CD14-positive monocyte (primary cell): ENCODE data around the gene BICD1. TPM values are rescaled to one million over a fixed set of nuclear protein-coding genes. Genes with fewer than 3 reads are reported as not detected.

Source experiments
- DNase-seq, 3 donors: peaks; one replicate each; pipeline ENCODE4 v3.0.0-alpha.2; 2011 to 2022
- H2AFZ ChIP-seq: 2 replicates; pipeline ENCODE4 v1.6.0; 2012; ENCODE audit warnings: mild to moderate bottlenecking, low read depth, low read length, inconsistent platforms; ENCODE audit not compliant: insufficient read depth, poor library complexity, severe bottlenecking
- H3K27ac ChIP-seq, 2 donors: 1 replicate in 1 of 2; 2 replicates in 1 of 2; pipeline ENCODE4 v1.5.1; 2012 to 2013; ENCODE audit warnings: low read length in 2 of 2, control low read depth in 1 of 2, inconsistent platforms in 1 of 2, low read depth in 1 of 2, mild to moderate bottlenecking in 1 of 2
- H3K27me3 ChIP-seq, 2 donors: one replicate each; pipeline versions ENCODE4 v1.6.0 to v1.6.1; 2011 to 2013; ENCODE audit warnings: low read length in 2 of 2; ENCODE audit not compliant: control insufficient read depth in 2 of 2, insufficient read depth in 2 of 2
- H3K36me3 ChIP-seq, 2 donors: replicated peaks in 1 of 2; 1 replicate in 1 of 2; 2 replicates in 1 of 2; pipeline versions ENCODE4 v1.5.1 to v1.6.1; 2012 to 2013; ENCODE audit warnings: low read length in 2 of 2, control low read depth in 1 of 2, inconsistent platforms in 1 of 2, mild to moderate bottlenecking in 1 of 2; ENCODE audit not compliant: insufficient read depth in 2 of 2, control insufficient read depth in 1 of 2
- H3K4me1 ChIP-seq, 2 donors: 1 replicate in 1 of 2; 2 replicates in 1 of 2; pipeline versions ENCODE4 v1.5.1 to v1.6.1; 2012 to 2013; ENCODE audit warnings: low read length in 2 of 2, control low read depth in 1 of 2, inconsistent platforms in 1 of 2, mild to moderate bottlenecking in 1 of 2, moderate library complexity in 1 of 2; ENCODE audit not compliant: insufficient read depth in 2 of 2, control insufficient read depth in 1 of 2
- H3K4me2 ChIP-seq: replicated peaks from 2 replicates; pipeline ENCODE3; 2012; ENCODE audit warnings: low read length, moderate library complexity, mild to moderate bottlenecking; ENCODE audit not compliant: poor library complexity, severe bottlenecking; ENCODE audit errors: extremely low read depth
- H3K4me3 ChIP-seq, 3 experiments: fragments of 200-600 bp in 1 of 3; sonication (generic) in 1 of 3; replicated peaks in 1 of 3; 1 replicate in 2 of 3; 2 replicates in 1 of 3; pipeline ENCODE4 v1.5.1; 2011 to 2013; ENCODE audit warnings: low read length in 3 of 3, mild to moderate bottlenecking in 3 of 3, control low read depth in 2 of 3, low read depth in 2 of 3, inconsistent platforms in 1 of 3, moderate library complexity in 1 of 3
- H3K79me2 ChIP-seq: 2 replicates; pipeline ENCODE4 v1.6.0; 2012; ENCODE audit warnings: mild to moderate bottlenecking, control low read depth, inconsistent platforms, low read length, moderate library complexity; ENCODE audit not compliant: insufficient read depth
- H3K9ac ChIP-seq: 2 replicates; pipeline ENCODE4 v1.6.0; 2017; ENCODE audit warnings: low read length, mild to moderate bottlenecking; ENCODE audit not compliant: insufficient read depth, poor library complexity, severe bottlenecking
- H3K9me3 ChIP-seq, 2 donors: replicated peaks in 1 of 2; 1 replicate in 1 of 2; 2 replicates in 1 of 2; pipeline versions ENCODE4 v1.5.1 to v1.6.1; 2012 to 2013; ENCODE audit warnings: low read length in 2 of 2, control low read depth in 1 of 2; ENCODE audit not compliant: control insufficient read depth in 1 of 2, insufficient read depth in 1 of 2
- H4K20me1 ChIP-seq: 2 replicates; pipeline ENCODE4 v1.6.0; 2012; ENCODE audit warnings: mild to moderate bottlenecking, low read length, control low read depth, moderate library complexity; ENCODE audit not compliant: insufficient read depth
- H3K27ac Mint-ChIP-seq, 7 donors: one replicate each; pipeline ENCODE4 v1.8.0; 2020; ENCODE audit warnings: mild to moderate bottlenecking in 7 of 7, mixed read lengths in 7 of 7, moderate library complexity in 6 of 7, inconsistent platforms in 2 of 7
- H3K27me3 Mint-ChIP-seq, 3 donors: one replicate each; pipeline ENCODE4 v1.8.0; 2021 to 2022; ENCODE audit warnings: low read depth in 3 of 3, mild to moderate bottlenecking in 3 of 3, mixed read lengths in 3 of 3, moderate library complexity in 3 of 3, inconsistent platforms in 1 of 3
- H3K36me3 Mint-ChIP-seq, 2 donors: one replicate each; pipeline ENCODE4 v1.8.0; 2020; ENCODE audit warnings: mixed read lengths in 2 of 2, inconsistent platforms in 1 of 2, mild to moderate bottlenecking in 1 of 2
- H3K4me1 Mint-ChIP-seq: one replicate; pipeline ENCODE4 v1.8.0; 2020; ENCODE audit warnings: mild to moderate bottlenecking, mixed read lengths
- H3K4me3 Mint-ChIP-seq, 2 donors: one replicate each; pipeline ENCODE4 v1.8.0; 2020; ENCODE audit warnings: mild to moderate bottlenecking in 2 of 2, mixed read lengths in 2 of 2, moderate library complexity in 1 of 2
- H3K9me3 Mint-ChIP-seq, 7 donors: one replicate each; pipeline ENCODE4 v1.8.0; 2020 to 2022; ENCODE audit warnings: mixed read lengths in 7 of 7, mild to moderate bottlenecking in 6 of 7, moderate library complexity in 6 of 7, inconsistent platforms in 2 of 7
- CTCF ChIP-seq: fragments of 200-600 bp; IDR thresholded peaks from one replicate; pipeline ENCODE4 v1.8.0; 2022; ENCODE audit warnings: antibody characterized with exemption, mild to moderate bottlenecking
- WGBS: methylation state at CpG from one replicate; pipeline ENCODE4 v1.1.5; 2013; ENCODE audit warnings: missing lambda C conversion rate; ENCODE audit not compliant: insufficient coverage; 5-methylcytosine and 5-hydroxymethylcytosine counted together
- intact Hi-C, 2 donors: fragments of 100-400 bp; cut with micrococcal nuclease; formaldehyde crosslinking; loops; one replicate each; pipeline versions ENCODE4 v1.15.0 to v1.15.1; 2023
- polyA plus RNA-seq, 3 donors: library from polyadenylated mRNA; depleted of rRNA in 1 of 3; unstranded in 2 of 3; stranded (reverse) in 1 of 3; fragments of 300-500 nt in 2 of 3; fragments of >200 nt in 1 of 3; fragmentation: Illumina TruSeq in 2 of 3; gene quantifications; 1 replicate in 2 of 3; 2 replicates in 1 of 3; pipeline ENCODE4 v1.2.3, GENCODE V29; 2012 to 2021

BICD1 gene
- polyA plus RNA-seq, 3 donors = 0.55 to 2.1 (median 1.6) TPM

GRCh38 chr12:32265951-32266350 lies 159.3 kb downstream of the BICD1 start:
- peak overlapping the region; percentile 54 for H2AFZ ChIP-seq
- no peaks in the 10 kb centered on the region for H4K20me1 ChIP-seq
- no peaks in the 10 kb centered on the region for H3K79me2 ChIP-seq
- H3K4me2 ChIP-seq = peak overlapping the region; percentile 24
- intact Hi-C loops = no loop called here
- Mint-ChIP-seq H3K27ac (peak overlapping the region in 2 of 7 donors; percentile 30 to 72), H3K9me3 (peaks cover 0 to 14% (median 4%) of the 10 kb centered on the region in 7 donors), H3K4me1 (peaks cover 14% of the 10 kb centered on the region), H3K4me3 (no peak overlapping the region), H3K27me3 (no peaks in the 10 kb centered on the region), H3K36me3 (peaks cover 0 to 4% of the 10 kb centered on the region in 2 donors)
- H3K27ac ChIP-seq = peak overlapping the region in 1 of 2 donors; percentile 22
- peak overlapping the region in 1 of 3 experiments; percentile 8 for H3K4me3 ChIP-seq
- no peaks in the 10 kb centered on the region for H3K27me3 ChIP-seq
- H3K9me3 ChIP-seq = no peaks in the 10 kb centered on the region
- TF ChIP-seq CTCF = no peak
- WGBS = no CpG with 5 or more reads among the region's 3 CpGs
- peaks cover 0 to 6% of the 10 kb centered on the region in 2 donors for H3K4me1 ChIP-seq
- peak; percentile 23 to 56 (median 46) for DNase-seq
- H3K9ac ChIP-seq = no peak overlapping the region
- H3K36me3 ChIP-seq = no peaks in the 10 kb centered on the region

- H3K27ac Mint-ChIP-seq = no peak overlapping the region
- H3K4me2 ChIP-seq = no peak overlapping the region
- WGBS = 100% methylated on average over 1 of the region's 5 CpGs
Observed at GRCh38 chr12:32266756-32267155, 160.1 kb downstream of the BICD1 start.

More at GRCh38 chr12:32266756-32267155, 160.1 kb downstream of the BICD1 start:
- Histone ChIP-seq H2AFZ (no peak overlapping the region), H3K27ac (no peak overlapping the region), H3K9ac (no peak overlapping the region), H3K36me3 (no peaks in the 10 kb centered on the region), H3K27me3 (no peaks in the 10 kb centered on the region), H3K9me3 (no peaks in the 10 kb centered on the region), H3K79me2 (no peaks in the 10 kb centered on the region), H4K20me1 (no peaks in the 10 kb centered on the region), H3K4me3 (no peak overlapping the region), H3K4me1 (peaks cover 0 to 6% of the 10 kb centered on the region in 2 donors)
- H3K4me3 Mint-ChIP-seq = no peak overlapping the region
- peaks cover 0 to 14% (median 2%) of the 10 kb centered on the region in 7 donors for H3K9me3 Mint-ChIP-seq
- no peak for TF ChIP-seq CTCF
- H3K36me3 Mint-ChIP-seq = peaks cover 0 to 4% of the 10 kb centered on the region in 2 donors
- peaks cover 15% of the 10 kb centered on the region for H3K4me1 Mint-ChIP-seq
- DNase-seq = no peak
- intact Hi-C loops = no loop called here
- no peaks in the 10 kb centered on the region for H3K27me3 Mint-ChIP-seq
